ENCODE results near the gene CHSY1.

The CHSY1 gene

GRCh38 chr15:101157721-101158120, 94.1 kb downstream of the CHSY1 start:
- Histone ChIP-seq H2AK5ac (ENCODE audit: low read length) (no peak overlapping the region), H2BK5ac (ENCODE audit: low read depth, low read length, poor library complexity) (no peak overlapping the region), H3K9ac (ENCODE audit: low read length) (no peak overlapping the region), H3K4me3 (ENCODE audit: low read depth, low read length) (no peak overlapping the region), H2AFZ (ENCODE audit: insufficient read depth, low read length, poor library complexity) (no peak overlapping the region), H4K8ac (ENCODE audit: low read depth, low read length) (no peak overlapping the region), H3K14ac (ENCODE audit: low read length) (no peak overlapping the region), H3K4ac (ENCODE audit: low read depth, low read length) (no peak overlapping the region), H4K12ac (ENCODE audit: low read depth, low read length) (no peak overlapping the region), H3K4me2 (ENCODE audit: low read length) (no peak overlapping the region), H3K79me1 (ENCODE audit: low read length) (no peaks in the 10 kb centered on the region), H2BK120ac (ENCODE audit: insufficient read depth, low read length, poor library complexity) (no peak overlapping the region), H3K79me2 (ENCODE audit: control insufficient read depth, insufficient read depth, low read length, poor library complexity) (no peaks in the 10 kb centered on the region), H3K36me3 (ENCODE audit: control insufficient read depth in 1 of 2, insufficient read depth in 2 of 2, low read length in 2 of 2) (no peaks in the 10 kb centered on the region), H3K18ac (ENCODE audit: low read length) (no peak overlapping the region), H4K91ac (ENCODE audit: low read depth, low read length) (no peak overlapping the region), H3K27me3 (ENCODE audit: insufficient read depth, low read length) (no peaks in the 10 kb centered on the region), H3K4me1 (ENCODE audit: control insufficient read depth in 1 of 2, insufficient read depth in 2 of 2, low read length in 2 of 2) (no peaks in the 10 kb centered on the region), H3K27ac (ENCODE audit: low read depth, low read length) (no peak overlapping the region), H2BK12ac (ENCODE audit: low read length) (no peak overlapping the region), H3K23ac (ENCODE audit: low read length) (no peak overlapping the region), H3K9me3 (ENCODE audit: insufficient read depth, low read depth, low read length) (peaks cover 6% of the 10 kb centered on the region)
- DNase-seq, result no peak
- no CpG with 5 or more reads among the region's 6 CpGs for WGBS (ENCODE audit: extremely low coverage, insufficient coverage, insufficient read length)

- Histone ChIP-seq H3K9ac (ENCODE audit: low read length) (no peak overlapping the region), H3K9me3 (ENCODE audit: insufficient read depth, low read depth, low read length) (peaks cover 4% of the 10 kb centered on the region), H3K4me1 (ENCODE audit: control insufficient read depth in 1 of 2, insufficient read depth in 2 of 2, low read length in 2 of 2) (peaks cover 0 to under 1% of the 10 kb centered on the region in 2 experiments), H3K79me2 (ENCODE audit: control insufficient read depth, insufficient read depth, low read length, poor library complexity) (no peaks in the 10 kb centered on the region), H2BK120ac (ENCODE audit: insufficient read depth, low read length, poor library complexity) (no peak overlapping the region), H3K27me3 (ENCODE audit: insufficient read depth, low read length) (no peaks in the 10 kb centered on the region), H2BK12ac (ENCODE audit: low read length) (no peak overlapping the region), H3K36me3 (ENCODE audit: control insufficient read depth in 1 of 2, insufficient read depth in 2 of 2, low read length in 2 of 2) (no peaks in the 10 kb centered on the region), H3K14ac (ENCODE audit: low read length) (no peak overlapping the region), H3K79me1 (ENCODE audit: low read length) (no peaks in the 10 kb centered on the region), H3K4ac (ENCODE audit: low read depth, low read length) (no peak overlapping the region), H4K8ac (ENCODE audit: low read depth, low read length) (no peak overlapping the region), H3K23ac (ENCODE audit: low read length) (no peak overlapping the region), H4K12ac (ENCODE audit: low read depth, low read length) (no peak overlapping the region), H3K27ac (ENCODE audit: low read depth, low read length) (no peak overlapping the region), H2AFZ (ENCODE audit: insufficient read depth, low read length, poor library complexity) (no peak overlapping the region), H2BK5ac (ENCODE audit: low read depth, low read length, poor library complexity) (no peak overlapping the region), H3K4me3 (ENCODE audit: low read depth, low read length) (no peak overlapping the region), H3K4me2 (ENCODE audit: low read length) (no peak overlapping the region), H4K91ac (ENCODE audit: low read depth, low read length) (no peak overlapping the region), H2AK5ac (ENCODE audit: low read length) (no peak overlapping the region), H3K18ac (ENCODE audit: low read length) (no peak overlapping the region)
- DNase-seq, result peak; percentile 42 to 54
- no CpG with 5 or more reads among the region's 21 CpGs for WGBS (ENCODE audit: extremely low coverage, insufficient coverage, insufficient read length)
Observed at GRCh38 chr15:101156509-101157159, 95.2 kb downstream of the CHSY1 start.

- no peak overlapping the region for H3K4ac ChIP-seq (ENCODE audit: low read depth, low read length)
- H3K18ac ChIP-seq (ENCODE audit: low read length), result no peak overlapping the region
- DNase-seq, result no peak
- no peak overlapping the region for H4K91ac ChIP-seq (ENCODE audit: low read depth, low read length)
- H3K9ac ChIP-seq (ENCODE audit: low read length), result no peak overlapping the region
- H3K4me2 ChIP-seq (ENCODE audit: low read length), result no peak overlapping the region
- H2AFZ ChIP-seq (ENCODE audit: insufficient read depth, low read length, poor library complexity), result no peak overlapping the region
- H3K36me3 ChIP-seq (ENCODE audit: control insufficient read depth in 1 of 2, insufficient read depth in 2 of 2, low read length in 2 of 2), result no peaks in the 10 kb centered on the region
- no peaks in the 10 kb centered on the region for H3K79me1 ChIP-seq (ENCODE audit: low read length)
- H2BK12ac ChIP-seq (ENCODE audit: low read length), result no peak overlapping the region
- no peak overlapping the region for H2BK5ac ChIP-seq (ENCODE audit: low read depth, low read length, poor library complexity)
- no peak overlapping the region for H3K4me3 ChIP-seq (ENCODE audit: low read depth, low read length)
- no peak overlapping the region for H2AK5ac ChIP-seq (ENCODE audit: low read length)
- H3K14ac ChIP-seq (ENCODE audit: low read length), result no peak overlapping the region
- H3K27me3 ChIP-seq (ENCODE audit: insufficient read depth, low read length), result no peaks in the 10 kb centered on the region
- peaks cover 1 to 2% of the 10 kb centered on the region in 2 experiments for H3K4me1 ChIP-seq (ENCODE audit: control insufficient read depth in 1 of 2, insufficient read depth in 2 of 2, low read length in 2 of 2)
- no peak overlapping the region for H4K12ac ChIP-seq (ENCODE audit: low read depth, low read length)
- H2BK120ac ChIP-seq (ENCODE audit: insufficient read depth, low read length, poor library complexity), result no peak overlapping the region
- peaks cover 4% of the 10 kb centered on the region for H3K9me3 ChIP-seq (ENCODE audit: insufficient read depth, low read depth, low read length)
- no CpG with 5 or more reads among the region's 6 CpGs for WGBS (ENCODE audit: extremely low coverage, insufficient coverage, insufficient read length)
- no peak overlapping the region for H3K23ac ChIP-seq (ENCODE audit: low read length)
- H3K27ac ChIP-seq (ENCODE audit: low read depth, low read length), result no peak overlapping the region
- no peak overlapping the region for H4K8ac ChIP-seq (ENCODE audit: low read depth, low read length)
- no peaks in the 10 kb centered on the region for H3K79me2 ChIP-seq (ENCODE audit: control insufficient read depth, insufficient read depth, low read length, poor library complexity)
Observed at GRCh38 chr15:101156061-101156460, 95.8 kb downstream of the CHSY1 start.

- H3K36me3 ChIP-seq (ENCODE audit: control insufficient read depth in 1 of 2, insufficient read depth in 2 of 2, low read length in 2 of 2), result no peaks in the 10 kb centered on the region
- DNase-seq, result no peak
- peak overlapping the region; percentile 3 for H3K4me3 ChIP-seq (ENCODE audit: low read depth, low read length)
- peaks cover 4 to 14% of the 10 kb centered on the region in 2 experiments for H3K4me1 ChIP-seq (ENCODE audit: control insufficient read depth in 1 of 2, insufficient read depth in 2 of 2, low read length in 2 of 2)
- no peak overlapping the region for H2AK5ac ChIP-seq (ENCODE audit: low read length)
- no peak overlapping the region for H3K23ac ChIP-seq (ENCODE audit: low read length)
- no peak overlapping the region for H3K14ac ChIP-seq (ENCODE audit: low read length)
- no peak overlapping the region for H3K27ac ChIP-seq (ENCODE audit: low read depth, low read length)
- peaks cover 4% of the 10 kb centered on the region for H3K79me1 ChIP-seq (ENCODE audit: low read length)
- no peak overlapping the region for H4K8ac ChIP-seq (ENCODE audit: low read depth, low read length)
- H3K79me2 ChIP-seq (ENCODE audit: control insufficient read depth, insufficient read depth, low read length, poor library complexity), result peaks cover under 1% of the 10 kb centered on the region
- H4K12ac ChIP-seq (ENCODE audit: low read depth, low read length), result no peak overlapping the region
- peaks cover 4% of the 10 kb centered on the region for H3K9me3 ChIP-seq (ENCODE audit: insufficient read depth, low read depth, low read length)
- no peak overlapping the region for H3K4me2 ChIP-seq (ENCODE audit: low read length)
- H2AFZ ChIP-seq (ENCODE audit: insufficient read depth, low read length, poor library complexity), result no peak overlapping the region
- no peaks in the 10 kb centered on the region for H3K27me3 ChIP-seq (ENCODE audit: insufficient read depth, low read length)
- no peak overlapping the region for H2BK5ac ChIP-seq (ENCODE audit: low read depth, low read length, poor library complexity)
- H3K9ac ChIP-seq (ENCODE audit: low read length), result no peak overlapping the region
- H3K4ac ChIP-seq (ENCODE audit: low read depth, low read length), result no peak overlapping the region
- no peak overlapping the region for H2BK12ac ChIP-seq (ENCODE audit: low read length)
- H2BK120ac ChIP-seq (ENCODE audit: insufficient read depth, low read length, poor library complexity), result no peak overlapping the region
- no peak overlapping the region for H3K18ac ChIP-seq (ENCODE audit: low read length)
- no CpG with 5 or more reads among the region's 19 CpGs for WGBS (ENCODE audit: extremely low coverage, insufficient coverage, insufficient read length)
- no peak overlapping the region for H4K91ac ChIP-seq (ENCODE audit: low read depth, low read length)
Observed at GRCh38 chr15:101153801-101154656, 97.8 kb downstream of the CHSY1 start.

Measured in trophoblast cell (in vitro differentiated cells and primary cell).